ENCODE data around the gene MVD.

MVD gene

DNA sequence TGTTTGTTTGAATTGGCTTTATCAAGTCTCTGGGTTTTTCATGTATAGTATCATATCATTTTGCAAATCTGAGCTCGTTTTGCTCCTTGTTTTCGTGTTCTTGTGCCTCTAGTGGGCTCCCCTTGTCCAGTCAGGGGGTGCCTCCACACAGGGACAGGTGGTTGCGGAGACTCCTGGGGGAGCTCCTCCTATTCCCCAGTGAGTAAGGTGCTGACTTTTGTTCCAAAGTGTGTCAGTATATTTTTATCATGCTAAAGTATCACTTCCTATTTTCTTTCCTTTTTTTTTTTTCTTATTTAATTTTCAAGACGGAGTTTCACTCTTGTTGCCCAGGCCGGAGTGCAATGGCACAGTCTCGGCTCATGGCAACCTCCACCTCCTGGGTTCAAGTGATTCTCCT, 54.8 kb downstream of the MVD start:
- DNase-seq (ENCODE audit: low read depth in 2 of 2), result no peak

DNA sequence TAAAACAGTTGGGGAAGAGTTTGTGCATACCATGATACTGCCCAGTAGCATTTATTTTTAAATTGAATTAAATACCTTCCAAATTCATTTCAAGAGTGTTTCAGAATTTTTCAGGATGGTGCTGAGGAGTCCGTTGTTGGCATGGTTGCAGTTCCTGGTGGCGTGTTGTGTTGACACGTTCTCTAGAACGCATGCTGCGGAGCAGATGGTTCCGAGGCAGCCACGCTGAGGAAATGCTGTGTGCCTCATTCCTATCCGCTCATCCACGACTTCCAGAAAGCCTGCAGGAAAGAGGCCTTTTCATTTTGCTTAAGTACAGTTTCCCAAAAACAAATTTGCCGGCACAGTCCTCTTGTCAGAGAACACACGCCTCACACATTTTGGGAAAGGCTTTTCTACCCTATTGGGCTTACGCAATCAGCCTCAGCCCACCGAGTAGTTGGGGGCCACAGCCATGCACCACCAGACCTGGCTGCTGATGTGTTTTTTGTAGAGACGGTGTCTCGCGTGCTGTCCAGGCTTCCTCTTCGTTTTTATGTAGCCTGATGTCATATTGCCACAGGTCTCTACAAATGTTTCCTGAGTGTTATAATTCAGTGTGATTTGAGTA, 56.6 kb downstream of the MVD start:
- DNase-seq (ENCODE audit: low read depth in 2 of 2), result no peak

DNA sequence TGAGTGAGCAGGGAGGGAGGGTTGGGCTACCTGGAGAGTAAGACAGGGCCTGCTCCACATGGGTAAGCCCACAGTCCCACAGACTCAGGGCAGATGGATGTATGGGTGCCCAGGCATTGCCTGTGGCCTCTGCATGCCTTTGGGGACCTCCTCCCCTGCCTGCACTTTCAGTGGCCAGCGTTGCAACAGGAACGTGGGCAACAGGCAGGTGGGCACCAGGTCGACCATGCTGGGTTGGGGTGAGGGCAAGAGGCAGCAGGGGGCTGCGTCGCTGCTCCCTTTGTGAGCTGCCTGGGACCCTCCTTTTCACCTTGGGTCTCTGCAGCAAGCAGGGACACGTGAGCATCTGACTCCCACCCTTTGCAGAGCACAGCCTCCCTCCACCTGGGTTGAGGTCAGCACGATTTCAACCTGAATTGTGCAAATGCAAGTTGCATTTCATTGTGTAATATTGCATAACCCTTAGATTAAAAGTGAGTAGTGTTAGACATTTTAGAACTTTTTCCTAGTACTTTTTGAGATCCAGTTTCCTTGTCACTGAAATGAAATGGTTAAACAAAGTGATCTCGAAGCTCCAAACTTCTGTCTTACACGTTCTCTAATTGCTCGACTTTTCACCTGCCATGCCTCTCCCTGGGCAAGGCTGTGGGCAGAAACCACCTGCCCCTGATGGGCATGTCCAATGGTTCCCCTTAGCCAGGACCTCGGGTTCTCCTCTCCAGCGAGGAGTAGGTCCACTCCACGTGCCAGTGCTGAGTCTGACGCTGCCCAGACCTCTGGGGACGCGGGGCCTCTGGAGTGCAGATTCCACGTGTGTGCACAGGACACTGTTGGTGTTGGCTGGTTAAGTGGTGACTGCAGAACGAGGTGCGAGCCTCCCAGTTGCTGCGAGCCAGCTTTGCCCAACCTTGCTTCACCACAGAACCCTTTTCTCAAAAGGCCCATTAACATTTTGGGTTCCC, 57.4 kb downstream of the MVD start:
- DNase-seq (ENCODE audit: low read depth in 2 of 2), result no peak

DNA sequence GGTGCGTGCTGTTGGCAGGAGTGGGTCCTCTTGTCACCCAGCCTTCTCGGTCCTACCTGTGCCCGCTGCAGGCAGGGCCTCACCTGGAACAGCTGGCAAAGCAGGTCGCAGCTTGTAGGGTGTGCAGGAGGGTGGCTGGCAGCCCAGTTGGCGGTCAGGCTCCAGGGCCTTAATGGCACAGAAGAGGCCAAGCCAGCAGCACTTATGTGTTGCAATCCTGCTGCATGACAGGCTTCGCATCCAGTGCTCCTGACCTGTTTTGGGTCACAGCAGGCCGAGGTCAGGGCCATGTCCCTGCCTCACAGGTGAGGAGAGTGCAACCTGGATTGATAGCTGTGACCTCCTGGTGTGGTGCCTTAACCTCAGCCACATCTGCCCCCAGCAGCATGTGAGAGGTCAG, 60.8 kb downstream of the MVD start:
- no peak for DNase-seq (ENCODE audit: low read depth in 2 of 2)
